ENCODE measurements around the gene OR6J1.

GRCh38 chr14:22598896-22599244 lies 45.3 kb downstream of the OR6J1 start:
- TF ChIP-seq EZH2 (IDR thresholded peaks at IDR 0.05; ENCODE audit: borderline replicate concordance, low read depth, low read length, poor library complexity, severe bottlenecking) (no peak), CTCF (conservative IDR thresholded peaks at IDR 0.05; ENCODE audit: low read depth, low read length) (peak; percentile 32; the same call in 1 of the 2 replicates)

Measured in A673 (cell line).